OCI-LY7 (cell line): Measurements from ENCODE around the gene RHOT1. TPM values are rescaled to one million over a fixed set of nuclear protein-coding genes. Genes with fewer than 3 reads are reported as not detected.
"Not testable (repeated sequence)": the region's sequence is repeated elsewhere in the genome, so short reads cannot be mapped to it uniquely, and the experiment has no call there.

Experiments
- BruUV-seq: library from RNA; stranded (reverse); fragments of 400-500 nt; replicated peaks from 2 replicates; lab custom pipeline; 2021; lab: Mats Ljungman, UMichigan
- CTCF ChIA-PET: fragments of 300-600 bp; sonication (Branson Sonifier 250); formaldehyde crosslinking; loops from one replicate; lab custom pipeline; 2022; ENCODE audit warnings: antibody characterized with exemption; ENCODE audit not compliant: unreplicated experiment; lab: Charles Lee
- POLR2A ChIA-PET: fragments of 300-600 bp; sonication (Branson Sonifier 250); formaldehyde crosslinking; loops from one replicate; lab custom pipeline; 2022; ENCODE audit warnings: antibody characterized with exemption; lab: Charles Lee
- DNase-seq: peaks from one replicate; pipeline ENCODE4 v3.0.0-alpha.2; 2015; ENCODE audit warnings: low spot score
- H2AFZ ChIP-seq: fragments of 200-600 bp; sonication (generic), shearing (Covaris generic); 2 replicates; pipeline ENCODE4 v1.6.1; 2014; ENCODE audit warnings: mild to moderate bottlenecking, antibody characterized with exemption, low read length, moderate library complexity
- H3K27ac ChIP-seq: fragments of 200-600 bp; sonication (generic); 2 replicates; pipeline ENCODE4 v1.5.1; 2014; ENCODE audit warnings: mixed run types, low read depth, mild to moderate bottlenecking, moderate library complexity, low read length, inconsistent platforms; ENCODE audit not compliant: poor library complexity, severe bottlenecking
- H3K36me3 ChIP-seq: fragments of 200-600 bp; sonication (generic); 2 replicates; pipeline ENCODE4 v1.6.1; 2014; ENCODE audit warnings: mild to moderate bottlenecking, antibody characterized with exemption, low read length, moderate library complexity, mixed read lengths; ENCODE audit not compliant: insufficient read depth
- H3K4me1 ChIP-seq: fragments of 200-600 bp; sonication (generic); 2 replicates; pipeline ENCODE4 v1.5.1; 2014; ENCODE audit warnings: mild to moderate bottlenecking, low read length; ENCODE audit not compliant: insufficient read depth, poor library complexity, severe bottlenecking
- H3K4me2 ChIP-seq: fragments of 200-600 bp; sonication (generic); 2 replicates; pipeline ENCODE4 v1.6.1; 2014; ENCODE audit warnings: mild to moderate bottlenecking, low read length
- H3K4me3 ChIP-seq: fragments of 200-600 bp; sonication (generic); 2 replicates; pipeline ENCODE4 v1.5.1; 2014; ENCODE audit warnings: mild to moderate bottlenecking, low read depth, low read length; ENCODE audit not compliant: poor library complexity, severe bottlenecking
- H3K79me2 ChIP-seq: fragments of 200-600 bp; sonication (generic); 2 replicates; pipeline ENCODE4 v1.6.1; 2016; ENCODE audit warnings: low read depth, mild to moderate bottlenecking, low read length, moderate library complexity, mixed read lengths; ENCODE audit not compliant: insufficient read depth
- H3K9me2 ChIP-seq: fragments of 200-600 bp; sonication (generic); 2 replicates; pipeline ENCODE4 v1.6.1; 2016; ENCODE audit warnings: mild to moderate bottlenecking, low read length, mixed read lengths; ENCODE audit not compliant: insufficient read depth
- H3K9me3 ChIP-seq: fragments of 200-600 bp; sonication (generic); 2 replicates; pipeline ENCODE4 v1.6.1; 2014; ENCODE audit warnings: mild to moderate bottlenecking, mixed run types, low read length, mixed read lengths
- H4K20me1 ChIP-seq: fragments of 200-600 bp; sonication (generic); 2 replicates; pipeline ENCODE4 v1.6.1; 2014; ENCODE audit warnings: mild to moderate bottlenecking, antibody characterized with exemption, low read length, moderate library complexity, mixed read lengths; ENCODE audit not compliant: insufficient read depth
- CTCF ChIP-seq: fragments of 200-600 bp; sonication (generic); conservative IDR thresholded peaks from 2 replicates; pipeline ENCODE4 v1.5.1; 2014; ENCODE audit warnings: mild to moderate bottlenecking, antibody characterized with exemption, low read length, moderate library complexity, mixed read lengths
- EZH2phosphoT487 ChIP-seq: fragments of 200-600 bp; sonication (generic); IDR thresholded peaks from 2 replicates; pipeline ENCODE4 v1.6.1; 2018; ENCODE audit warnings: low read depth, borderline replicate concordance, mild to moderate bottlenecking, mixed run types, antibody characterized with exemption, low read length, moderate library complexity, mixed read lengths
- intact Hi-C: fragments of 100-400 bp; cut with micrococcal nuclease; formaldehyde crosslinking; loops from one replicate; pipeline ENCODE4 v1.10.0; 2022; ENCODE audit not compliant: unreplicated experiment
- total RNA-seq, 2 experiments: library from RNA; depleted of rRNA in 1 of 2; stranded (reverse); fragments of >200 nt in 1 of 2; shearing (Covaris generic) in 1 of 2; gene quantifications; 2 replicates each; pipeline ENCODE4 v1.2.3, GENCODE V29; 2014 to 2022

Gene RHOT1
- total RNA-seq, 2 experiments from 2014 or later, result 19.4 to 24.2 TPM

- no peak overlapping the region for H3K4me3 ChIP-seq
- peaks cover 24% of the 10 kb centered on the region for H3K36me3 ChIP-seq
- no peaks in the 10 kb centered on the region for H3K9me2 ChIP-seq
- H2AFZ ChIP-seq, result no peak overlapping the region
- TF ChIP-seq EZH2phosphoT487 (no peak), CTCF (no peak)
- H4K20me1 ChIP-seq, result no peaks in the 10 kb centered on the region
- ChIA-PET CTCF (no interaction called here), POLR2A (no interaction called here)
- no peaks in the 10 kb centered on the region for H3K4me1 ChIP-seq
- no peak overlapping the region for H3K4me2 ChIP-seq
- H3K27ac ChIP-seq, result no peak overlapping the region
- no TSS peak for BruUV-seq
- no peak for DNase-seq
- peaks cover 3% of the 10 kb centered on the region; the same call in 1 of the 2 replicates for H3K9me3 ChIP-seq
- H3K79me2 ChIP-seq, result no peaks in the 10 kb centered on the region
- intact Hi-C loops, result no loop called here
These were observed 19.4 kb downstream of the RHOT1 start for GRCh38 chr17:32161506-32162365.

GRCh38 chr17:32174889-32175288, 32.6 kb downstream of the RHOT1 start:
- Histone ChIP-seq H3K4me3 (no peak overlapping the region), H2AFZ (no peak overlapping the region), H3K4me1 (no peaks in the 10 kb centered on the region), H3K27ac (no peak overlapping the region), H3K4me2 (no peak overlapping the region), H3K9me3 (no peaks in the 10 kb centered on the region), H4K20me1 (no peaks in the 10 kb centered on the region), H3K79me2 (no peaks in the 10 kb centered on the region), H3K36me3 (peaks cover 58% of the 10 kb centered on the region), H3K9me2 (no peaks in the 10 kb centered on the region)
- POLR2A ChIA-PET, result interaction anchor here (0.6 to 1.2 kb wide), 2 partner anchors 12 to 24 kb away, joined by 3 to 6 read pairs; no protein-coding TSS in a partner anchor
- CTCF ChIA-PET, result no interaction called here
- TF ChIP-seq EZH2phosphoT487 (no peak), CTCF (no peak)
- no peak for DNase-seq
- no TSS peak for BruUV-seq
- intact Hi-C loops, result no loop called here

GRCh38 chr17:32178679-32179078, 36.4 kb downstream of the RHOT1 start:
- POLR2A ChIA-PET, result not testable (repeated sequence)

DNA sequence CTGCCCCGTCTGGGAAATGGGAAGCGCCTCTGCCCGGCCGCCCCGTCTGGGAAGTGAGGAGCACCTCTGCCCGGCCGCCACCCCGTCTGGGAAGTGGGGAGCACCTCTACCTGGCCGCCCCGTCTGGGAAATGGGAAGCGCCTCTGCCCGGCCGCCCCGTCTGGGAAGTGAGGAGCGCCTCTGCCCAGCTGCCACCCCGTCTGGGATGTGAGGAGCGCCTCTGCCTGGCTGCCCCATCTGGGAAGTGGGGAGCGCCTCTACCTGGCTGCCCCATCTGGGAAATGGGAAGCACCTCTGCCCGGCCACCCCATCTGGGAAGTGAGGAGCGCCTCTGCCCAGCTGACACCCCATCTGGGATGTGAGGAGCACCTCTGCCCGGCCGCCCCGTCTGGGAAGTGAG, 36.8 kb downstream of the RHOT1 start:
- H3K4me1 ChIP-seq, POLR2A ChIA-PET, H2AFZ ChIP-seq, H3K79me2 ChIP-seq, H4K20me1 ChIP-seq, H3K9me2 ChIP-seq, H3K4me3 ChIP-seq, H3K4me2 ChIP-seq, intact Hi-C loops, H3K27ac ChIP-seq, H3K9me3 ChIP-seq, BruUV-seq, DNase-seq, CTCF ChIA-PET: not testable (repeated sequence)
- H3K36me3 ChIP-seq, result peaks cover 74% of the 10 kb centered on the region

More at GRCh38 chr17:32178679-32179078, 36.4 kb downstream of the RHOT1 start:
- DNase-seq, H3K27ac ChIP-seq, H3K9me2 ChIP-seq, CTCF ChIA-PET, H2AFZ ChIP-seq, H3K9me3 ChIP-seq, intact Hi-C loops, H3K79me2 ChIP-seq, H3K4me3 ChIP-seq, H3K4me1 ChIP-seq, H3K4me2 ChIP-seq, H4K20me1 ChIP-seq, BruUV-seq: not testable (repeated sequence)
- peaks cover 75% of the 10 kb centered on the region for H3K36me3 ChIP-seq

DNA sequence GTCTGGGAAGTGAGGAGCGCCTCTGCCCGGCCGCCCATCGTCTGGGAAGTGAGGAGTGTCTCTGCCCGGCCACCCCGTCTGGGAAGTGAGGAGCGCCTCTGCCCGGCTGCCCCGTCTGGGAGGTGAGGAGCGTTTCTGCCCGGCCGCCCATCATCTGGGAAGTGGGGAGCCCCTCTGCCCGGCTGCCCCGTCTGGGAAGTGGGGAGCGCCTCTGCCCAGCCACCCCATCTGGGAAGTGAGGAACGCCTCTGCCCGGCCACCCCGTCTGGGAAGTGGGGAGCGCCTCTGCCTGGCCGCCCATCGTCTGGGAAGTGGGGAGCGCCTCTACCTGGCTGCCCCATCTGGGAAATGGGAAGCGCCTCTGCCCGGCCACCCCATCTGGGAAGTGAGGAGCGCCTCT, 37.2 kb downstream of the RHOT1 start:
- CTCF ChIA-PET, DNase-seq, H3K27ac ChIP-seq, H3K79me2 ChIP-seq, H3K4me3 ChIP-seq, BruUV-seq, intact Hi-C loops, H3K4me2 ChIP-seq, H3K9me2 ChIP-seq, H3K4me1 ChIP-seq, H3K9me3 ChIP-seq, POLR2A ChIA-PET, H4K20me1 ChIP-seq, H2AFZ ChIP-seq: not testable (repeated sequence)
- peaks cover 73% of the 10 kb centered on the region for H3K36me3 ChIP-seq
